ENCODE measurements around the gene MYO10. TPM values are rescaled to one million over a fixed set of nuclear protein-coding genes. Genes with fewer than 3 reads are reported as not detected.

Gene MYO10
- total and polyA plus RNA-seq, 2 donors (not counting 3 experiments of a cell fraction or from before 2014, with no cell fraction given), result 36.0 to 148 TPM

DNA sequence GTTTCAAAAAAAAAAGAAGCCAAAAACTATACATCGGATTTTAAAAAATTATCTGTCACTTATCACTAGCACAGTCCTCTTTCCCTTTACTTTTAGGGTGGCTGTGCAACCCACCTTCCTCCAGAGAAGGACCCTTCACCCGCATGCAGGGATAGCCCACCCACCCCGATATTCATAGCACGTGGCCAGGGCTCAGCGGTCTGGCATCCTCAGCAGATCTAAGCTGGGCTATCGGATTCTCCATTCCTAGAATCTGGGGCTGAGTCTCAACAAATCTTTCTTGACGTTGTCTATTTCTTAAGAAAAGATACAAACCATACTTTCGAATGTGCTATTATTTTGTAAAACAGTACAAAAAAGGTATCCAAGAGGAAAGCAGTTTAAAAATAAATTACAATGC lies 70.9 kb downstream of the MYO10 start:
- FAIRE-seq, result no peak
- Histone ChIP-seq H3K9me1 (replicated peaks; ENCODE audit: control insufficient read depth, extremely low read depth, insufficient read depth, low read length) (no peaks in the 10 kb centered on the region), H3K4me3 (replicated peaks in 1 of 3; ENCODE audit: insufficient read depth in 1 of 3, low read depth in 1 of 3, low read length in 3 of 3) (no peak overlapping the region), H3K27me3 (ENCODE audit: control insufficient read depth in 2 of 2, insufficient read depth in 2 of 2, low read length in 2 of 2) (no peaks in the 10 kb centered on the region), H3K79me2 (ENCODE audit: control insufficient read depth, insufficient read depth, low read length) (peaks cover 99% of the 10 kb centered on the region), H4K20me1 (replicated peaks; ENCODE audit: control insufficient read depth, extremely low read depth, insufficient read depth, low read length) (peaks cover 15% of the 10 kb centered on the region), H3K36me3 (ENCODE audit: control insufficient read depth in 2 of 2, extremely low read depth in 1 of 2, insufficient read depth in 2 of 2, low read length in 2 of 2) (peaks cover 2 to 5% of the 10 kb centered on the region in 2 experiments), H3K9ac (replicated peaks; ENCODE audit: extremely low read depth, insufficient read depth, low read length) (no peak overlapping the region), H3K4me1 (ENCODE audit: control insufficient read depth, extremely low read depth, insufficient read depth, low read length) (no peaks in the 10 kb centered on the region), H2AFZ (ENCODE audit: low read depth, low read length) (no peak overlapping the region), H3K9me3 (replicated peaks; ENCODE audit: control insufficient read depth, insufficient read depth, low read length) (no peaks in the 10 kb centered on the region), H3K27ac (ENCODE audit: insufficient read depth, low read depth, low read length) (no peak overlapping the region), H3K4me2 (ENCODE audit: insufficient read depth, low read length) (no peak overlapping the region)
- intact Hi-C loops (cut with micrococcal nuclease), result no loop called here
- no peak for DNase-seq (ENCODE audit: low read depth, low spot score)
- no peak for TF ChIP-seq POLR2A (IDR thresholded peaks at IDR 0.05; ENCODE audit: low read depth, low read length)
- TF ChIP-seq POLR2AphosphoS5 (IDR thresholded peaks at IDR 0.05; ENCODE audit: insufficient read depth, low read depth, low read length), result no peak
- TF ChIP-seq, protein P1, sequence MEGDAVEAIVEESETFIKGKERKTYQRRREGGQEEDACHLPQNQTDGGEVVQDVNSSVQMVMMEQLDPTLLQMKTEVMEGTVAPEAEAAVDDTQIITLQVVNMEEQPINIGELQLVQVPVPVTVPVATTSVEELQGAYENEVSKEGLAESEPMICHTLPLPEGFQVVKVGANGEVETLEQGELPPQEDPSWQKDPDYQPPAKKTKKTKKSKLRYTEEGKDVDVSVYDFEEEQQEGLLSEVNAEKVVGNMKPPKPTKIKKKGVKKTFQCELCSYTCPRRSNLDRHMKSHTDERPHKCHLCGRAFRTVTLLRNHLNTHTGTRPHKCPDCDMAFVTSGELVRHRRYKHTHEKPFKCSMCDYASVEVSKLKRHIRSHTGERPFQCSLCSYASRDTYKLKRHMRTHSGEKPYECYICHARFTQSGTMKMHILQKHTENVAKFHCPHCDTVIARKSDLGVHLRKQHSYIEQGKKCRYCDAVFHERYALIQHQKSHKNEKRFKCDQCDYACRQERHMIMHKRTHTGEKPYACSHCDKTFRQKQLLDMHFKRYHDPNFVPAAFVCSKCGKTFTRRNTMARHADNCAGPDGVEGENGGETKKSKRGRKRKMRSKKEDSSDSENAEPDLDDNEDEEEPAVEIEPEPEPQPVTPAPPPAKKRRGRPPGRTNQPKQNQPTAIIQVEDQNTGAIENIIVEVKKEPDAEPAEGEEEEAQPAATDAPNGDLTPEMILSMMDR (IDR thresholded peaks at IDR 0.05; ENCODE audit: extremely low read depth in 1 of 2, insufficient read depth in 1 of 2, low read depth in 1 of 2, low read length in 2 of 2), result no peak
- TF ChIP-seq GATA2 (IDR thresholded peaks at IDR 0.05; ENCODE audit: insufficient read depth, insufficient read length, low read depth, low read length), result no peak
- no peak for TF ChIP-seq MYC (IDR thresholded peaks at IDR 0.05; ENCODE audit: low read depth, low read length)
- TF ChIP-seq, protein P2, sequence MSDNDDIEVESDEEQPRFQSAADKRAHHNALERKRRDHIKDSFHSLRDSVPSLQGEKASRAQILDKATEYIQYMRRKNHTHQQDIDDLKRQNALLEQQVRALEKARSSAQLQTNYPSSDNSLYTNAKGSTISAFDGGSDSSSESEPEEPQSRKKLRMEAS (IDR thresholded peaks at IDR 0.05; ENCODE audit: insufficient read depth, insufficient read length), result no peak
- TF ChIP-seq JUN (IDR thresholded peaks at IDR 0.05; ENCODE audit: borderline replicate concordance, insufficient read depth, insufficient read length, low read depth), result no peak
- no peak for TF ChIP-seq FOS (IDR thresholded peaks at IDR 0.05; ENCODE audit: borderline replicate concordance, insufficient read depth, low read length)
- TF ChIP-seq EZH2 (IDR thresholded peaks at IDR 0.05; ENCODE audit: borderline replicate concordance, low read depth, low read length, severe bottlenecking), result no peak
- dilution Hi-C loops (cut with MboI; ENCODE audit: extremely low pct_ligation_motif_present, low sequenced_read_pairs), result no loop called here
- BruUV-seq (replicated peaks), result no TSS peak
- CTCF ChIA-PET, result interaction anchor here (1.1 to 2.9 kb wide), 3 partner anchors 10 to 325 kb away, joined by 3 to 14 read pairs (median 4); no protein-coding TSS in a partner anchor
- POLR2A ChIA-PET, result no interaction called here
